GM12878 (cell line): Measurements from ENCODE around the gene STK32B. TPM values are rescaled to one million over a fixed set of nuclear protein-coding genes. Genes with fewer than 3 reads are reported as not detected.

Experiments used
- ATAC-seq: fragments of 200-7000 bp; cut with Tn5 transposase; 3 replicates; pipeline ENCODE4 v1.9.1; 2020; ENCODE audit warnings: mild to moderate bottlenecking, moderate library complexity
- BruUV-seq: library from RNA; stranded (reverse); fragments of 400-500 nt; replicated peaks from 2 replicates; lab custom pipeline; 2021; lab: Mats Ljungman, UMichigan
- CTCF ChIA-PET: fragments of 300-600 bp; sonication (Branson Sonifier 250); formaldehyde crosslinking; extraction: SDS; loops from one replicate; lab custom pipeline; 2021; ENCODE audit warnings: inconsistent platforms; lab: Yijun Ruan, JAX
- POLR2A ChIA-PET: fragments of 350-600 bp; formaldehyde crosslinking; extraction: SDS; loops from one replicate; lab custom pipeline; 2021; ENCODE audit warnings: inconsistent platforms; lab: Charles Lee
- RAD21 ChIA-PET: fragments of 300-600 bp; sonication (Branson Sonifier 250); formaldehyde crosslinking; loops from one replicate; lab custom pipeline; 2023; ENCODE audit warnings: antibody characterized with exemption; ENCODE audit not compliant: unreplicated experiment; lab: Charles Lee
- SMC1A ChIA-PET: fragments of 300-600 bp; sonication (Branson Sonifier 250); formaldehyde crosslinking; loops from one replicate; lab custom pipeline; 2023; ENCODE audit not compliant: unreplicated experiment, uncharacterized antibody; lab: Charles Lee
- DNase-seq: peaks from one replicate; pipeline ENCODE4 v3.0.0-alpha.2; 2011; ENCODE audit warnings: low read depth, low spot score
- FAIRE-seq: peaks from 3 replicates; lab custom pipeline; 2011; peaks lifted over from hg19 to GRCh38; lab: Jason Lieb, UNC
- H2AFZ ChIP-seq: 2 replicates; pipeline ENCODE4 v1.6.0; 2011; ENCODE audit warnings: low read depth, low read length, control low read depth; ENCODE audit not compliant: control insufficient read depth
- H3K27ac ChIP-seq: 2 replicates; pipeline ENCODE4 v1.5.1; 2011; ENCODE audit warnings: control low read depth; ENCODE audit not compliant: control insufficient read depth, insufficient read depth
- H3K27me3 ChIP-seq, 2 experiments: replicated peaks in 1 of 2; 2 replicates each; pipeline versions ENCODE4 v1.6.0 to v1.6.1; 2011; ENCODE audit warnings: low read length in 1 of 2; ENCODE audit not compliant: control insufficient read depth in 2 of 2, insufficient read depth in 2 of 2
- H3K36me3 ChIP-seq, 2 experiments: 2 replicates each; pipeline ENCODE4 v1.5.1; 2011; ENCODE audit warnings: low read length in 1 of 2; ENCODE audit not compliant: control insufficient read depth in 2 of 2, insufficient read depth in 2 of 2
- H3K4me1 ChIP-seq: 2 replicates; pipeline ENCODE4 v1.6.1; 2011; ENCODE audit warnings: mild to moderate bottlenecking, low read length, moderate library complexity, mixed read lengths; ENCODE audit not compliant: control insufficient read depth, insufficient read depth
- H3K4me2 ChIP-seq: 2 replicates; pipeline ENCODE4 v1.6.0; 2011; ENCODE audit warnings: control low read depth; ENCODE audit not compliant: control insufficient read depth, insufficient read depth
- H3K4me3 ChIP-seq: fragments of 200-600 bp; sonication (generic); 2 replicates; pipeline ENCODE4 v1.5.1; 2016
- H3K79me2 ChIP-seq: 2 replicates; pipeline ENCODE4 v1.6.0; 2011; ENCODE audit warnings: low read length; ENCODE audit not compliant: control insufficient read depth, insufficient read depth
- H3K9ac ChIP-seq: 2 replicates; pipeline ENCODE4 v1.8.0; 2011; ENCODE audit warnings: low read length, control low read depth, mixed read lengths; ENCODE audit not compliant: control insufficient read depth, insufficient read depth
- H3K9me3 ChIP-seq: replicated peaks from 3 replicates; pipeline ENCODE4 v1.5.1; 2011; ENCODE audit warnings: mild to moderate bottlenecking, low read length; ENCODE audit not compliant: control insufficient read depth, insufficient read depth
- H4K20me1 ChIP-seq: 2 replicates; pipeline ENCODE4 v1.6.0; 2011; ENCODE audit not compliant: control insufficient read depth, insufficient read depth
- BRCA1 ChIP-seq: IDR thresholded peaks from 2 replicates; pipeline ENCODE4 v1.6.1; 2011; ENCODE audit warnings: low read depth, low read length, improper control_type of control experiment
- HDGF ChIP-seq: fragments of 450-650 bp; IDR thresholded peaks from 2 replicates; pipeline ENCODE4 v1.6.1; 2016; ENCODE audit warnings: antibody characterized with exemption
- WGBS: methylation state at CpG from one replicate; pipeline ENCODE4 v1.1.6; 2016; ENCODE audit warnings: low lambda C conversion rate; ENCODE audit not compliant: insufficient replicate concordance, insufficient coverage; ENCODE audit errors: missing lambda C conversion rate; 5-methylcytosine and 5-hydroxymethylcytosine counted together
- in situ Hi-C: fragments of 300-500 bp; cut with MboI; formaldehyde crosslinking; loops from 9 replicates; pipeline ENCODE4 v1.14.3; 2018; ENCODE audit warnings: mixed read lengths
- intact Hi-C: fragments of 100-400 bp; cut with micrococcal nuclease; formaldehyde crosslinking; loops from one replicate; pipeline ENCODE4 v1.14.2; 2022; ENCODE audit not compliant: unreplicated experiment
- polyA plus RNA-seq, 11 experiments: library from polyadenylated mRNA; depleted of rRNA in 4 of 11; unstranded in 6 of 11; stranded (reverse) in 5 of 11; fragments of >200 nt; fragmentation: Nextera tagmentation in 4 of 11; fragmentation: Illumina TruSeq in 1 of 11; extraction: Ambion mirVana in 4 of 11; extraction: Trizol in 1 of 11; gene quantifications; 1 replicate in 1 of 11; 2 replicates in 10 of 11; pipeline versions ENCODE4 v1.2.1 to v1.2.3, GENCODE V29; 2011 to 2016; ENCODE audit warnings: inconsistent platforms in 2 of 11, missing spikeins in 2 of 11, low read depth in 1 of 11
- total RNA-seq, 4 experiments: library from RNA; depleted of rRNA in 3 of 4; stranded (reverse); fragments of >200 nt in 3 of 4; fragmentation: Illumina TruSeq in 1 of 4; extraction: Trizol in 1 of 4; gene quantifications; 2 replicates each; pipeline versions ENCODE4 v1.2.1 to v1.2.3, GENCODE V29; 2013 to 2021
- TF ChIP-seq, protein P1 (sequence below): IDR thresholded peaks from 2 replicates; pipeline ENCODE4 v1.6.1; 2012; ENCODE audit warnings: mild to moderate bottlenecking, low read depth, low read length
- TF ChIP-seq, protein P2 (sequence below): fragments of 450-650 bp; IDR thresholded peaks from 2 replicates; pipeline ENCODE4 v1.6.1; 2017; ENCODE audit warnings: mild to moderate bottlenecking, moderate library complexity

STK32B gene
- total and polyA plus RNA-seq, 10 of the 15 experiments (the other 5 are each of a cell fraction or from before 2014, with no cell fraction given): 0.04 to 0.12 (median 0.08) TPM; not detected in 7

DNA sequence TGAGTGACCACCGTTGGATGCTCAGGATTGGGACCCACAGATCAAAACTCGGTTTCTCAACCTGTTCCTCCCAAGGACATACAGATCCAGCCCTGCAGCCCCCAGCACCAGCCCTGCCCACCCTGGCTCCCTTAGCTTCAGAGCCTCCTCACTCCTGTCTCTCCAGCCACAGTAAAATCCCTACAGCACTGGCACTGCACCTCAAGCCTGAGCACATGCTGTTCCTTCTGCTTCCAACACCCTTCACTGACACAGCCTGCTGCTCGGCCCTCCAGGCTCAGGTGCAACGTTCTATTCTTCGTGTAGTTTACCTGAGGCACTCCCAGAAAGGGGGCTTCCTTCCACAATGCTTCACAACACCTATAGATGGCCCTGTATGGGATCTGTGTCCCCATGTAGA is 493.5 kb downstream of the STK32B start:
- H2AFZ ChIP-seq: no peak overlapping the region
- H3K4me3 ChIP-seq: no peak overlapping the region
- no peak overlapping the region for H3K4me2 ChIP-seq
- no peaks in the 10 kb centered on the region for H3K79me2 ChIP-seq
- no peaks in the 10 kb centered on the region for H3K27me3 ChIP-seq
- CTCF ChIA-PET: no interaction called here
- no peak overlapping the region for H3K27ac ChIP-seq
- POLR2A ChIA-PET: no interaction called here
- FAIRE-seq (no peak), ATAC-seq (no peak), DNase-seq (no peak)
- H3K9me3 ChIP-seq: no peaks in the 10 kb centered on the region; the same call in 2 of the 3 replicates
- intact Hi-C loops: no loop called here
- no peaks in the 10 kb centered on the region for H3K4me1 ChIP-seq
- no peak overlapping the region for H3K9ac ChIP-seq
- H3K36me3 ChIP-seq: no peaks in the 10 kb centered on the region
- TF ChIP-seq, protein P1, sequence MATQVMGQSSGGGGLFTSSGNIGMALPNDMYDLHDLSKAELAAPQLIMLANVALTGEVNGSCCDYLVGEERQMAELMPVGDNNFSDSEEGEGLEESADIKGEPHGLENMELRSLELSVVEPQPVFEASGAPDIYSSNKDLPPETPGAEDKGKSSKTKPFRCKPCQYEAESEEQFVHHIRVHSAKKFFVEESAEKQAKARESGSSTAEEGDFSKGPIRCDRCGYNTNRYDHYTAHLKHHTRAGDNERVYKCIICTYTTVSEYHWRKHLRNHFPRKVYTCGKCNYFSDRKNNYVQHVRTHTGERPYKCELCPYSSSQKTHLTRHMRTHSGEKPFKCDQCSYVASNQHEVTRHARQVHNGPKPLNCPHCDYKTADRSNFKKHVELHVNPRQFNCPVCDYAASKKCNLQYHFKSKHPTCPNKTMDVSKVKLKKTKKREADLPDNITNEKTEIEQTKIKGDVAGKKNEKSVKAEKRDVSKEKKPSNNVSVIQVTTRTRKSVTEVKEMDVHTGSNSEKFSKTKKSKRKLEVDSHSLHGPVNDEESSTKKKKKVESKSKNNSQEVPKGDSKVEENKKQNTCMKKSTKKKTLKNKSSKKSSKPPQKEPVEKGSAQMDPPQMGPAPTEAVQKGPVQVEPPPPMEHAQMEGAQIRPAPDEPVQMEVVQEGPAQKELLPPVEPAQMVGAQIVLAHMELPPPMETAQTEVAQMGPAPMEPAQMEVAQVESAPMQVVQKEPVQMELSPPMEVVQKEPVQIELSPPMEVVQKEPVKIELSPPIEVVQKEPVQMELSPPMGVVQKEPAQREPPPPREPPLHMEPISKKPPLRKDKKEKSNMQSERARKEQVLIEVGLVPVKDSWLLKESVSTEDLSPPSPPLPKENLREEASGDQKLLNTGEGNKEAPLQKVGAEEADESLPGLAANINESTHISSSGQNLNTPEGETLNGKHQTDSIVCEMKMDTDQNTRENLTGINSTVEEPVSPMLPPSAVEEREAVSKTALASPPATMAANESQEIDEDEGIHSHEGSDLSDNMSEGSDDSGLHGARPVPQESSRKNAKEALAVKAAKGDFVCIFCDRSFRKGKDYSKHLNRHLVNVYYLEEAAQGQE: no peak
- no peak for TF ChIP-seq HDGF
- no peak for TF ChIP-seq BRCA1
- TF ChIP-seq, protein P2, sequence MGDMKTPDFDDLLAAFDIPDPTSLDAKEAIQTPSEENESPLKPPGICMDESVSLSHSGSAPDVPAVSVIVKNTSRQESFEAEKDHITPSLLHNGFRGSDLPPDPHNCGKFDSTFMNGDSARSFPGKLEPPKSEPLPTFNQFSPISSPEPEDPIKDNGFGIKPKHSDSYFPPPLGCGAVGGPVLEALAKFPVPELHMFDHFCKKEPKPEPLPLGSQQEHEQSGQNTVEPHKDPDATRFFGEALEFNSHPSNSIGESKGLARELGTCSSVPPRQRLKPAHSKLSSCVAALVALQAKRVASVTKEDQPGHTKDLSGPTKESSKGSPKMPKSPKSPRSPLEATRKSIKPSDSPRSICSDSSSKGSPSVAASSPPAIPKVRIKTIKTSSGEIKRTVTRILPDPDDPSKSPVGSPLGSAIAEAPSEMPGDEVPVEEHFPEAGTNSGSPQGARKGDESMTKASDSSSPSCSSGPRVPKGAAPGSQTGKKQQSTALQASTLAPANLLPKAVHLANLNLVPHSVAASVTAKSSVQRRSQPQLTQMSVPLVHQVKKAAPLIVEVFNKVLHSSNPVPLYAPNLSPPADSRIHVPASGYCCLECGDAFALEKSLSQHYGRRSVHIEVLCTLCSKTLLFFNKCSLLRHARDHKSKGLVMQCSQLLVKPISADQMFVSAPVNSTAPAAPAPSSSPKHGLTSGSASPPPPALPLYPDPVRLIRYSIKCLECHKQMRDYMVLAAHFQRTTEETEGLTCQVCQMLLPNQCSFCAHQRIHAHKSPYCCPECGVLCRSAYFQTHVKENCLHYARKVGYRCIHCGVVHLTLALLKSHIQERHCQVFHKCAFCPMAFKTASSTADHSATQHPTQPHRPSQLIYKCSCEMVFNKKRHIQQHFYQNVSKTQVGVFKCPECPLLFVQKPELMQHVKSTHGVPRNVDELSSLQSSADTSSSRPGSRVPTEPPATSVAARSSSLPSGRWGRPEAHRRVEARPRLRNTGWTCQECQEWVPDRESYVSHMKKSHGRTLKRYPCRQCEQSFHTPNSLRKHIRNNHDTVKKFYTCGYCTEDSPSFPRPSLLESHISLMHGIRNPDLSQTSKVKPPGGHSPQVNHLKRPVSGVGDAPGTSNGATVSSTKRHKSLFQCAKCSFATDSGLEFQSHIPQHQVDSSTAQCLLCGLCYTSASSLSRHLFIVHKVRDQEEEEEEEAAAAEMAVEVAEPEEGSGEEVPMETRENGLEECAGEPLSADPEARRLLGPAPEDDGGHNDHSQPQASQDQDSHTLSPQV: no peak
- in situ Hi-C loops: no loop called here
- SMC1A ChIA-PET: no interaction called here
- H4K20me1 ChIP-seq: no peaks in the 10 kb centered on the region
- 0% methylated on average over 5 of the region's 5 CpGs for WGBS
- RAD21 ChIA-PET: no interaction called here
- BruUV-seq: no TSS peak
